HG03175 (cell line): ENCODE data around the gene NSFL1C.

ENCODE experiments used
- ATAC-seq: cut with Tn5 transposase; IDR thresholded peaks from one replicate; pipeline ENCODE4 v1.9.1; 2021; ENCODE audit warnings: mild to moderate bottlenecking, moderate library complexity; ENCODE audit not compliant: unreplicated experiment

Gene NSFL1C

GRCh38 chr20:1486566-1486965 is 19.9 kb upstream of the NSFL1C start:
- ATAC-seq, result no peak

- no peak for ATAC-seq
Measured at GRCh38 chr20:1484438-1485116, 17.9 kb upstream of the NSFL1C start.

GRCh38 chr20:1479831-1480595 is 13.4 kb upstream of the NSFL1C start:
- ATAC-seq, result no peak

- ATAC-seq, result no peak
Measured at GRCh38 chr20:1478566-1478965, 11.9 kb upstream of the NSFL1C start.

GRCh38 chr20:1477896-1478490 is 11.3 kb upstream of the NSFL1C start:
- no peak for ATAC-seq

- ATAC-seq, result no peak
Measured at GRCh38 chr20:1474817-1475603, 8.4 kb upstream of the NSFL1C start.

GRCh38 chr20:1474325-1474724 is 7.7 kb upstream of the NSFL1C start:
- ATAC-seq, result no peak

- ATAC-seq, result no peak
Measured at GRCh38 chr20:1473246-1474220, 6.9 kb upstream of the NSFL1C start.

- no peak for ATAC-seq
Measured at GRCh38 chr20:1472556-1473245, 6.1 kb upstream of the NSFL1C start.

GRCh38 chr20:1471242-1471641 is 4.6 kb upstream of the NSFL1C start:
- no peak for ATAC-seq

- no peak for ATAC-seq
Measured at GRCh38 chr20:1469925-1470571, 3.4 kb upstream of the NSFL1C start.

GRCh38 chr20:1469306-1469905 is 2.8 kb upstream of the NSFL1C start:
- no peak for ATAC-seq

GRCh38 chr20:1468117-1468624 is 1.5 kb upstream of the NSFL1C start:
- ATAC-seq, result no peak

- ATAC-seq, result no peak
Measured at GRCh38 chr20:1467355-1468116, 887 bp upstream of the NSFL1C start.

GRCh38 chr20:1467082-1467354 is 369 bp upstream of the NSFL1C start:
- ATAC-seq, result no peak

GRCh38 chr20:1465470-1466210 is 1.0 kb downstream of the NSFL1C start:
- no peak for ATAC-seq

- no peak for ATAC-seq
Measured at GRCh38 chr20:1463971-1464570, 2.6 kb downstream of the NSFL1C start.
